Hematopoietic multipotent progenitor cell treated with erythropoietin and hydrocortisone succinate and interleukin-3 and kit ligand, for 17 days (in vitro differentiated cells): ENCODE measurements around the gene B3GLCT.
"Not testable (repeated sequence)": the region's sequence is repeated elsewhere in the genome, so short reads cannot be mapped to it uniquely, and the experiment has no call there.

Experiments used
- DNase-seq: peaks from one replicate; pipeline ENCODE4 v3.0.0-alpha.2; 2015; ENCODE audit warnings: low spot score

Gene B3GLCT

DNA sequence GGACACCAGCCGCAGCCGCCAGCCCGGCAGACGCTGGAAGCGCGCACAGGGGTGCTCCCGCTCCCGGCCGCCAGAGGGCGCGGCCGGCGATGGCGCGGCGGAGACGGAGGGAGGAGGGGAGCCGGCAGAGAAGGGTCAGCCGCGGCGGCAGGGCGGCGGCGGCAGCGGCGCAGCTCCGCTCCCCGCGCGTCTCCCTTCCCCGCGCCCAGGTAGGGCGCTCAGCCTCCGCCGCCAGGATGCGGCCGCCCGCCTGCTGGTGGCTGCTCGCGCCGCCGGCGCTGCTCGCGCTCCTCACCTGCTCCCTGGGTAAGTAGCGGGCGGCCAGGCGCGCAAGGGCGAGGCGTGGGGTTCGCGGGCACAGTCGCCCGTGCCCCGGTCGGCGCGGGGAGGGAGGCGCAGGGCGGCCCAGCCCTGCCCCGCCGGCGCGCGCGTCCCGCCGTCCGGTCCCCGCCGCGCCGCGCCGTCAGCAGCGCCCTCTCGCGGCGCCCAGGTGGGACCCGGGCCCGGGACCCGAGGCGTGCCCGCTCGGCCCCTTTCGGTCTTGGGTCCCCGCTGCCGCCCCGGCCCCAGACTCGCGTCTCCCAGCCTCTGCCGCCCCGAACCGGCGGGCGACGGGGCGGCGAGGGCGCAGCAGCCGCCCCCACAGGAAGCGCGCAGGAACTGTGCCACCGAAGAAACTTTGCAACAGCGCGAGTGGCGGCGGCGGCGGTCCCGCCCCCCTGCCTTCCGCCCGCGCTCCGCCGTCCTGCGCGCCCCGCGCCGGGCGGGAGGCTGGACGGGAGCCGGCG lies at the start of gene B3GLCT:
TSS of gene B3GLCT (plus strand) at position 127 of the 788 bp plus-strand sequence. CDS start at position 237, 110 bp downstream.
- DNase-seq, result peak; percentile 90

DNA sequence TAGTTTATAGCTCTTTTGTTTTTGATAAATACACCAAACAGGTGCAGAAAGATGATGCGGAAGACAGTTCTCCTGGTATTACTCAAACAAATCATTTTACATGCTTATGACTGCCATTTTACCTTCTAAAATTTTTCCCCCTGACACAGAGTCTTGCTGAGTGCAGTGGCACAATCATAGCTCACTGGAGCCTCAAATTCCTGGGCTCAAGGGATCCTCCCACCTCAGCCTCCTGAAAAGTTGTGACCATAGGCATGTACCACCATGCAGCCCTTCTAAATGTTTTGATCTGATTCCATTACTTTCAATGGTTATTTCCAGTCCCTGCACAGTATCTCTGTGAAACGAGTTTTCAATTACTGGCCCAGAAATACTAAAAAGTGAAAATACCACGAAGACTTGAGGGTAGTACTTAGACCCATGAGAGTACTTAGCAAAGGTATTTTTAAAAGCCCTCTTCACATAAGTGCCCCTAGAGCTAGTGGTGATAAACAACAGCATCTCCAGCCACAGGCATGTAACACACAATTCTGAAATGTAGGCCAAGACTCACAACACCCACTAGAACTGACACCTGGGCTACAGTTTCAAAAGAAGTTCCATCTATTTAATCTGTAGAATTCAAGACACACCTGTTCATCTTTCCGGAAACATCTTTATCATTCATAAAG lies 49.3 kb upstream of the B3GLCT start:
- DNase-seq, result no peak

DNA sequence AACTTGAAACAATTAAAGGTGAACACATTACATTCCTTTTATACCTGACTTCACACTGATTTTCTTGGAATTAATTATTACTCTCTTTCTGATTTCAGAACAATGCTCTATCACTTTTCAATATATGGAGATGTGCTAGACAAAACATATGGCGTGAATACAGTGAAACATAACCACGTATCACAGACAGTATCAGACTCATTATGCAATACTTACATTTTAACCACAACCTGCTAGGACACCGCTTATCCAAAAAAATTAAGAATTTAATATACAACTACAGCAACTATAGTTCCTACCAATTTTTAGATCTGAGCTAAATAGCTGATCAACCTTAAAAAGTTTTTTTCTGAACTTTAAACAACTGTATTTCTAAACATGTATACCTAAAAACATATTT lies 47.9 kb upstream of the B3GLCT start:
- DNase-seq, result no peak

DNA sequence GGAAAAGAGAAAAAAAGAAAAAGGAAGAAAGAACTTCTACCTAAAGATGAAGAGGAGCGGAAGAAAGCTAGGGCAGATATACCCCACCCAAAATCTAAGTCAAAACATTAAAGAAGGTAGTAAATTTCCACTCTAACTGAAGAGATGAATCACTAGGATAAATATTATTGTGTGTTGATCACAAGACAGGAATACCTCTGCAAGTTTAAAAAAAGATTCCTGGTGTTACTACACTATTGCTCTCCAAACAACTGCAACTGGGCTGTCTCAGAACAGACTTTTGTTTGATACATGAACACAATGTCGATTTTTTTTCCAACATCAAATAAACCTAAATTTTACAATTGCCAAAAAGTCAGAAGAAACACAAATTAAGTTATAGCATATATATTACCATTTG lies 44.8 kb upstream of the B3GLCT start:
- DNase-seq, result no peak

- DNase-seq, result peak; percentile 24
Observed at GRCh38 chr13:31159306-31159705, 40.5 kb upstream of the B3GLCT start.

- DNase-seq, result peak; percentile 68
Observed at GRCh38 chr13:31160857-31161556, 38.8 kb upstream of the B3GLCT start.

- DNase-seq, result peak; percentile 99
Observed at GRCh38 chr13:31161557-31162150, 38.1 kb upstream of the B3GLCT start, which contains the start of gene HSPH1. Gene HSPH1, minus strand, starts transcription at chr13:31161904. Its CDS starts 322 bp downstream, at chr13:31161582.

GRCh38 chr13:31162151-31163008 lies 37.4 kb upstream of the B3GLCT start:
- DNase-seq, result peak; percentile 95

- no peak for DNase-seq
Observed at GRCh38 chr13:31166591-31166990, 33.2 kb upstream of the B3GLCT start.

- DNase-seq, result no peak
Observed at GRCh38 chr13:31167490-31167889, 32.3 kb upstream of the B3GLCT start.

- DNase-seq, result no peak
Observed at GRCh38 chr13:31168166-31168565, 31.6 kb upstream of the B3GLCT start.

- no peak for DNase-seq
Observed at GRCh38 chr13:31168736-31169135, 31.0 kb upstream of the B3GLCT start.

DNA sequence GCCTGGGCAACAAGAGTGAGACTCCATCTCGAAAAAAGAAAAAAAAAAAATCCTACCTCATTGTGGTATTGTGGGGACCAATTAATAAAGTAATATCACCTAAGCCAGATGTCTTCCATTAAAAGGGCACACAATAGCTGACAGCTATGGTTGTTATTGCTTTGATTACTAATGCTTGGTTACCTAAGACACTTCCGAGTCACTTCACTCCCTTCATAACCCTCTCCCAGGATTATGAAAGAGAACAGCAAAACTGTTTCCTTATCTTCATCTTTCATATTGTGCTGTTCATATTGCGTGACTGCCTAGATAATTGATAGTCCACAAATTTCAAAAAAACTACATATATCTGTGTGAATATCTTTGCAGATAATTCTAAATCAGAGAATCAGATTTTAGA lies 27.8 kb upstream of the B3GLCT start:
- DNase-seq, result no peak

DNA sequence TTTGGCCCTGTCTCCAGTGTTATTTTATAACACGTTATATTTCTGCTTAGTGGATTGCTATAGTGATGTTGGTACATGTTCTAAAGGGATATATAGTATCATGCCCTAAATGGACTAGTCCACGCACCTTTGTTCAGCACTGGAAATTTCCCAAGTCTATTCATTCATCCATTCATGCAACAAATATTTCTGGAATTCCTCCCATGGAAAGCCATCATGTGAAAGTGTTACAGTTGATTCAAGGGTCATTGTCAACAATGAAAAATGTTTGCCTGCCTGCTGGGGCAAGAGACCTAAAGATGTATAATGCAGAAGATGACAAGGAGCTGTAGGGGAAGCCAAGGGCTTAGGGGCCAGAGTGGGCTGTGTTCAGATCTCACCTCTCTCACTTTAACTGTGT lies 27.2 kb upstream of the B3GLCT start:
- DNase-seq, result no peak

DNA sequence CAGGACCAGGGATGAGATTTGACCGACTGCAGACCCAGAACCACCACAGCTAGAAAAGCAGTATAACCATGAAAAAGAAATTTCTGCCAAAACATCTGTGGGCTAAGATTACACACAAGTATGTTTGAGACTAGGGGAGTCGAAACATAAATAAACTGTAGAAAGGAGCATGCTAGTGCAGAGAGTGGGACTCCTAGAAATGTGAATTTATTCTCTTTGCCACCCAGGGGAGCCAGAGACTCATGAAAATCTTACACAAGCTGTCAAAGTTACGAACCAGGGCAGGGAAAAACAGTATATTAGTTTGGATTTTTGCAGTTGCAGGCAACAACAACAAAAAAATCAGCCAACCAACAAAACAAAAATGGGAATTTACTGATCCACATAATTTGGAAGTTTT lies 25.8 kb upstream of the B3GLCT start:
- DNase-seq, result no peak

GRCh38 chr13:31175847-31176532 lies 23.8 kb upstream of the B3GLCT start:
- DNase-seq, result no peak

GRCh38 chr13:31177813-31178495 lies 21.8 kb upstream of the B3GLCT start:
- not testable (repeated sequence) for DNase-seq

DNA sequence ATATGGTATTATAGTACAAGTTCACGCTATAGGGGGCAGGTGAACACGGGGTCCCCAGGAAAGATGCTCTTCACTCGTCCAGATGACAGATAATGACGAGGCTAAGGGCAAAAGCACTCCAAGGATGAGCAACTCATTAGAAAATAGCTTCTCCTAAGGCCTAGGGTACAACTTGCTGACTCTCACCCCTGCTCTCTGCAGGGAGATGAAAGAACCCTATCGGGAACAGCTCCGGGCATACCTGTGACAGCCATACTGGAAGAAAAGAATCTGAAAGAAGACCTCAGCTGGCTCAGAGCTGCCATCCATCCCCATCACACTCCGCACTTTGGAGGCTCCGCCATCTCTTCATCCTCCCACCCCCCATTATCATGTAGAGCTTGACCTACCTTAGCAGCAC lies 20.5 kb upstream of the B3GLCT start:
- DNase-seq, result no peak

DNA sequence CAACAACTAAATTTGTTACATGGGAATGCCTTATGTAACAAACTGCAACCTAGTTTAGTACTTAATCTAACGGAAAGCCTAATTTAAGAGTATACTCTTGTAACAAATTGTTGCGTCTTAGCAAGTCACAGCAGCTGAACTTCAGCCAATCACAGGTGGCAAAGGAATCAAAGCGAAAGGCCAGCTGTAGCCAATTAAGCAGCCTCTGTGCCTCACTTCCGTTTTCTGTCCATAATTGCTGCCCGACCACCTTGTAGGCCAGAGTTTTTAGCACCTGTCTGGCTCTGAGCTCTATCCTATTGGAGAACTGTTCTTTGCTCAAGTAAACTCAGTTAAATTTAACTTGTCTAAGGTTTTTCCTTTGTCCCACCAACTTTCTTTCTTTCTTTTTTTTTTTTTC lies 20.0 kb upstream of the B3GLCT start:
- DNase-seq, result no peak

DNA sequence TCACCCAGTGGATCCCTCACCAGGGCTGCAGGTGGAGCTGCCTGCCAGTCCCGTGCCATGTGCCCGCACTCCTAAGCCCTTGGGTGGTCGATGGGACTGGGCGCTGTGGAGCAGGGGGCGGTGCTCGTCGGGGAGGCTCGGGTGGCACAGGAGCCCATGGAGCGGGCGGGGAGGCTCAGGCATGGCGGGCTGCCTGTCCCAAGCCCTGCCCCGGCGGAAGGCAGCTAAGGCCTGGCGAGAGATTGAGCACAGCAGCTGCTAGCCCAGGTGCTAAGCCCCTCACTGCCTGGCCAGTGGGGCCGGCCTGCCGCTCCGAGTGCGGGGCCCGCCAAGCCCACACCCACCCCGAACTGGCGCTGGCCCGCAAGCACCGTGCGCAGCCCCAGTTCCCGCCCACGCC lies 16.8 kb upstream of the B3GLCT start:
- DNase-seq, result no peak
